Ishikawa (cell line): ENCODE results near the gene SLC13A5.

Source experiments
- CEBPB ChIP-seq: IDR thresholded peaks from 2 replicates; pipeline ENCODE4 v1.6.1; 2012
- CREB1 ChIP-seq: IDR thresholded peaks from 2 replicates; pipeline ENCODE4 v1.6.1; 2012; ENCODE audit warnings: low read depth
- EGR1 ChIP-seq: IDR thresholded peaks from 2 replicates; pipeline ENCODE4 v1.6.1; 2012
- EP300 ChIP-seq: IDR thresholded peaks from 2 replicates; pipeline ENCODE4 v1.6.1; 2012; ENCODE audit warnings: borderline replicate concordance
- FOXM1 ChIP-seq: IDR thresholded peaks from 2 replicates; pipeline ENCODE4 v1.6.1; 2012; ENCODE audit warnings: low read depth, borderline replicate concordance
- MAX ChIP-seq: IDR thresholded peaks from 2 replicates; pipeline ENCODE4 v1.6.1; 2012
- NFIC ChIP-seq: IDR thresholded peaks from 2 replicates; pipeline ENCODE4 v1.6.1; 2012
- RAD21 ChIP-seq: IDR thresholded peaks from 2 replicates; pipeline ENCODE4 v1.6.1; 2012; ENCODE audit warnings: low read depth
- REST ChIP-seq: IDR thresholded peaks from 2 replicates; pipeline ENCODE4 v1.6.1; 2012; ENCODE audit warnings: low read depth, mild to moderate bottlenecking
- TAF1 ChIP-seq: IDR thresholded peaks from 2 replicates; pipeline ENCODE4 v1.6.1; 2012; ENCODE audit warnings: low read depth, mild to moderate bottlenecking
- TCF12 ChIP-seq: IDR thresholded peaks from 2 replicates; pipeline ENCODE4 v1.6.1; 2012; ENCODE audit warnings: low read depth
- TEAD4 ChIP-seq: IDR thresholded peaks from 2 replicates; pipeline ENCODE4 v1.6.1; 2012
- YY1 ChIP-seq: IDR thresholded peaks from 2 replicates; pipeline ENCODE4 v1.6.1; 2012; ENCODE audit warnings: low read depth
- ZBTB7A ChIP-seq: IDR thresholded peaks from 2 replicates; pipeline ENCODE4 v1.6.1; 2012; ENCODE audit warnings: low read depth
- TF ChIP-seq, protein P1 (sequence below): IDR thresholded peaks from 2 replicates; pipeline ENCODE4 v1.6.1; 2012

Gene SLC13A5

GRCh38 chr17:6702567-6703215 is 10.5 kb downstream of the SLC13A5 start:
- TF ChIP-seq NFIC = no peak
- no peak for TF ChIP-seq ZBTB7A
- TF ChIP-seq TAF1 = no peak
- no peak for TF ChIP-seq MAX
- TF ChIP-seq, protein P1, sequence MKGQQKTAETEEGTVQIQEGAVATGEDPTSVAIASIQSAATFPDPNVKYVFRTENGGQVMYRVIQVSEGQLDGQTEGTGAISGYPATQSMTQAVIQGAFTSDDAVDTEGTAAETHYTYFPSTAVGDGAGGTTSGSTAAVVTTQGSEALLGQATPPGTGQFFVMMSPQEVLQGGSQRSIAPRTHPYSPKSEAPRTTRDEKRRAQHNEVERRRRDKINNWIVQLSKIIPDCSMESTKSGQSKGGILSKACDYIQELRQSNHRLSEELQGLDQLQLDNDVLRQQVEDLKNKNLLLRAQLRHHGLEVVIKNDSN = no peak

- peak; percentile 19; the same call in 1 of the 2 replicates for TF ChIP-seq RAD21
- TF ChIP-seq FOXM1 = no peak
These were observed 11.4 kb downstream of the SLC13A5 start for GRCh38 chr17:6701719-6702118.

DNA sequence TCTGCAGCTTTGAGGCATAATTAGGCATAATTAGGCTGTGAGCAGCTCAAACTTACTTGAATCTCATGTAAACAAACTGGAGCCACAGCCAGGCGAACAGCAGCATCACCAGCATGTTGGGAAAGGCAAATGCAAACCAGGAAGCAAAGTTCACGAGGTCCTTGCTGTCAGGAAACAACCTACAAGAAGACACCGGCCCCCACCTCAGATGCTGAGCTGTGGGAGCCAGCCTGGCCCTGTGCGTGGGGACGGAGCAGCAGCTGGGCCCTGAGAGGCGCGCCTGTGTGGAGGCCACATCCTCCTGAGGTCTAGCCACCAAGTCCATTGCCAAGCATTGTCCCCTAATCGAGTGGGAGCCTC is 12.2 kb downstream of the SLC13A5 start:
- no peak for TF ChIP-seq NFIC
- TF ChIP-seq TAF1 = no peak
- no peak for TF ChIP-seq TCF12
- no peak for TF ChIP-seq RAD21

- no peak for TF ChIP-seq EP300
- no peak for TF ChIP-seq TCF12
- no peak for TF ChIP-seq YY1
- no peak for TF ChIP-seq NFIC
- no peak for TF ChIP-seq MAX
- no peak for TF ChIP-seq CEBPB
- no peak for TF ChIP-seq REST
- no peak for TF ChIP-seq ZBTB7A
These were observed 12.9 kb downstream of the SLC13A5 start for GRCh38 chr17:6699997-6700947.

DNA sequence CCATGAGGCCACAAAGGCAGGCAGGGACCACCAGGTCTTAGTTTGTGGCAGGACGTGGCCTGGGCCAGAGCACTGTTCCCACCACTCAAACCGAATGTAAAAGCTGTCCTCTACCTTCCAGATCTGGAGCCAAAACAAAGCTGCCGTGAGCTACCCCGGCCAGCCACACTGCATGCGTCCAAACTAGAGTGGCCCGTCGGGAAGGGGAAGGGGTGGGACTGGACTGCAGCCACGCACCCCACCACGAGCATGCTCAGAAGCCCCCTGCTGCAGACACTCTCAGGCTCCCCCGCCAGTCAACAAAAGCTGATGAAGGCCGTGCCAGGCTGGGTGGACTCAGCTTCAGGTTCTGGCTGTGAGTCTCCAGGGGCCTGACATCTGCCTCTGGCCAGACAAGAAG is 15.2 kb downstream of the SLC13A5 start:
- TF ChIP-seq TCF12 = no peak
- no peak for TF ChIP-seq TEAD4
- TF ChIP-seq REST = no peak
- no peak for TF ChIP-seq CEBPB
- TF ChIP-seq CREB1 = no peak
- TF ChIP-seq ZBTB7A = no peak
- TF ChIP-seq FOXM1 = no peak
- TF ChIP-seq, protein P1 = no peak
- TF ChIP-seq EP300 = no peak
- no peak for TF ChIP-seq EGR1
- no peak for TF ChIP-seq RAD21
- TF ChIP-seq YY1 = no peak
- TF ChIP-seq NFIC = no peak
- no peak for TF ChIP-seq MAX
- no peak for TF ChIP-seq TAF1

GRCh38 chr17:6696906-6697305 is 16.3 kb downstream of the SLC13A5 start:
- TF ChIP-seq YY1 = no peak
- TF ChIP-seq MAX = no peak
- no peak for TF ChIP-seq FOXM1
- TF ChIP-seq, protein P1 = no peak
- no peak for TF ChIP-seq TCF12
- TF ChIP-seq ZBTB7A = no peak
- TF ChIP-seq TAF1 = no peak
- TF ChIP-seq CREB1 = no peak
- no peak for TF ChIP-seq CEBPB
- no peak for TF ChIP-seq REST
- no peak for TF ChIP-seq EGR1
- TF ChIP-seq RAD21 = no peak
- no peak for TF ChIP-seq NFIC
- TF ChIP-seq EP300 = no peak
- no peak for TF ChIP-seq TEAD4
